GM19239 (cell line): ENCODE data around the gene UBD.

Experiments used
- DNase-seq: peaks from one replicate; pipeline ENCODE4 v3.0.0; 2011; ENCODE audit warnings: low spot score; ENCODE audit not compliant: insufficient read length
- FAIRE-seq: peaks from 2 replicates; lab custom pipeline; 2011; peaks lifted over from hg19 to GRCh38; lab: Jason Lieb, UNC

The UBD gene

DNA sequence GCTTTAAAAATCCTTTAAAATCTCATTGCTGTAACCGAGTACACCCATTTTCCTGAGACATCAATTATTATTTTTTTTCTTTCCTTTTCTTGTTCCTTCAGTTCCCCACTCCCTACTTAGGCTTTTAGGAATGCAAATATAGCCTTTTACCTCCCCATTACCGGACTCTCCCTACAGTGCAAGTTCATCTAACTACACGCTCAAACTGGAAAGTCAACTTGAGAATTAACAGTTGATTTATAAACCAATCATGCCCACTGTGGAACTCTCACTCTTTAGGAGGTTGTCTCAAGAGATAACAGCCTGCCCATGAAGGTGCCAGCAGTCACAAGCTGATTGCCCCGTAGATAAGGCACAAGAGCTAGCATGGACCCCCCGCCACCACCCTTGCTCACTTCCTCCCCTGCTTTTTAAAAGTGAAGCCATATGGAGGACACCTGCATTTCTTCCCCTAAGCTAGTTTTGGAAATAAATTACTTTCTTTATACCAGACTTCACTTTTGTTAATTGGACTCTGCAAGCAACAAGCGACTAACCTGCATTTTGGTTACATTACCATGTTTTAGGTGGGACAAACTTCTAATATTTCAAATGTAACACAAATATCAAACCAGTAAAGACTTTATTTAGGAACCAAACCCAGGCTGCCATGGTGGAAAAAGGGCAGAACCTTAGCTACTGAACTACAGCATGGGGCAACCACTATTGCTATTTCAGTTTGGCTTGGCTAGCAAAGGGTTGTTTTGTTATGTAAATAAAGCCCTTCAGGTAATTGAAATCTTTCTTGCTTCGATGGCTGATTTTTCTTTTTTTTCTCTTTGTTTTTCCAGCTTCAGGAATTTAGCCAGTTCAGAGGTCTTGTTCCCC is 34.9 kb downstream of the UBD start:
- FAIRE-seq (no peak), DNase-seq (no peak)

DNA sequence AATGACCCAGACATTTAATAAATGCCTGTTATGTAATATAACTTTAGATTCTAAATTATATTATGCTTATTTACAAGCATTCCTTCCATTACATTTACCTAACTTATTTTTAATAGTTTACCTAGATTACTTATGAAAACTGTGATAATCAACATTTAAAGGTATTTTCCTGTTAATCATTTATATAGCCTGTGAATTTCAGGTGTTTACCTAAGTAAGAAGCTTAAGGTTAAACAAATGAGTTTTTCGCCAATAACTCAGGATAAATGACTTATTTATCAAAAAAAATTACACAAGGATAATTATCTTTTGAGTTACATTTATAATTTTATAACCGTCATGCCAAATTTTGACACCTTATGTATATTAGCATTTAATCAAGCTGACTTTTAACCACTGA is 35.5 kb downstream of the UBD start:
- FAIRE-seq (no peak), DNase-seq (no peak)

DNA sequence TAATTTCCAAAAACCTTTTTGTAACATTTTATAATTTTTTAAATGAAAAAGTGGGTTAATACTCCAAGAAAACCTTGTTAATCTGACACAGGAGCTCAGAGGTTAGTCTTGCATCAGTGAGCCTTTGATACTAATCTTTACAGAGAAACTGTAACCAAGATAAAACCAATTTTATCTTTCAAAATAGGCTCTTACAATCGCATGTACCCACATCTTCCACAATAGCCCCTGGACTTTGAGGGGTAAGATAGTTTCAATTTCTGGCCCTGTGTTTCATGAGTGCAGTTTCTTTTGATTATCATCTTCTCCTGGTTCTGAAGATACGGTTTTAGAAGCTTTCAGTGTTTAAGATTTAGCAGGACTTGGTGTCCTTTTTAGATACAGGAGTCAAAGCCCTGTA is 37.3 kb downstream of the UBD start:
- FAIRE-seq (no peak), DNase-seq (no peak)

DNA sequence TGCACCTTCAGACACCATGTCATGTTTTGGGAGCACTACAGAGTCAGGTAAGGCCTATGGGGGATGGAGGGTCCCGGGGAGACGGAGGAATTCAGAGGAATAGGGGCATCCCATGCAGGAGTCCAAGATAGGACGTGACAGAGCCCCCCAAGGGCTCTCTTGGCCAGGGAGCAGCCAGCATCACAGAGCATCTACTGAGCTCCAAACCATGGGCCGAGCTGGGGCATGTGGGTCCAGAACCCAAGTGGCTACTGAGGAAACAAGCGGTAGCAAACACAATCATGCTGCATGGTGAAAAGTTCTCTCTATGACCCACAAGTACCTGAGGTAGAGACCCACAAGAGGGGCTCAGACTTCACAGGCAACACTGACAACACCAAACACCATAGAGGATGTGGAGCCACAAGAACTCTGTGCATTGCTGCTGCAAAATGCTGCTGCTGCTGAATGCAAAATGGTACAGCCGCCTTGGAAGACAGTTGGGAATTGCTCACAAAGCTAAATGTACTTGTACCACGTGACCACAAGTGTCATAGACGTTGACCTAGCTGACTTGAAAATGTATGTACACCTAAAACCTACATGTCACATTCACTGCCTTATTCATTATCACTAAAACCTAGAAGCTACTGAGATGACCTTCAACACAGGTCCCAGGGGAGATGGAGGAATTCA is 38.4 kb downstream of the UBD start:
- no peak for DNase-seq

DNA sequence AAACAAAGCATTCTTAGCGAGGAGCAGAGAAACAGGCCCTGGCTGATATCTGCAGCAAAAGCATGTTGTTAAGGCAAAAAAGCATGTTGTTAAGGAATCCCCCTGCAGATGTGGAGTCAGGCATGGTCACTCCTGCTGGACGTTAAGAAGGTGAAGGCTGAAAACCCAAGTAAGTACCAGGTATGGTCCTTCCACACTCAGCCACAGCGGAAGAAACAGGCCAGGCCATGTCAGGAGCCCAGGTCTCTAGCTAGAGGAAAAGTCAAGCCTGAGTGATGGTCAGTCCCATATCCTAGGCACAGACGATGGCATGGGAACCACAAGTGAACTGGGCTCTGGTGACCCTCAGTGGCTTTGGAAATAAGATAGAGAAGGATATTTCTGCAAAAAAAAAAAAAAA is 39.3 kb downstream of the UBD start:
- FAIRE-seq (no peak), DNase-seq (no peak)

More for the DNA sequence above, 38.4 kb downstream of the UBD start:
- no peak for FAIRE-seq

DNA sequence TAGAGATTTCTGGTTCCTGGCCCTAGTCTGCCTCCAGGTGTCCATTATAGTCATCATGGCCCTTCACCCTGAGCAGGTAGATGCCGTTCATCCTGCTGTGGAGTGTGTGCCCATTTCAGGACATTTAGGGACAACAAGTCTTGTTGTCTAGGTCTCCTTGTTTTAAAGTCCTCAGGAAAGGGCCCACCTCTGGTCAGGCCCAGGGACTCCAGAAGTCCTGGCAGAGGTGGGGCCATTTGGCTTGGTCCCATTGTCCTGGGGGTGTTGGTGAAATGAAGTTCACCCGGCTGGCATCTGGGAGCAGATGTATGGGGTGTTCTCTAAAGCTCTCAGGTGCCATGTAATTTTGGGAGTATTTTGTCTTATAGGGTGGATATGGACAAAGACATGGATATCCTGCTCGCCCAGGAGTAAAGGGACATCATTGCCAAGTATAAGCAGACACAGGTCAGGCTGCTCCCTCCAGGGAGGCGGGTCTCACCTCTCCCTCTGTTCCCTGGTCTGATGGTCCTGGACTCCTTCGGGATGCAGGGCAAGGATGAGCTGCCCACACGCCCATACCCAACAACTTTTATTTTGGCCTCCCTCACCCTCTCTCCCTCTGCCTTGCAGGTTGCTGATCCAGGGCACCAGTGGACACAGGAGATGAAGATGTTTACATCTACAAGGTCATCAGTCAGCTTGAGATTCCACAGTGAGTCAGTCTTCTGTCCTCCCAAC is 40.1 kb downstream of the UBD start:
- no peak for FAIRE-seq
- no peak for DNase-seq

DNA sequence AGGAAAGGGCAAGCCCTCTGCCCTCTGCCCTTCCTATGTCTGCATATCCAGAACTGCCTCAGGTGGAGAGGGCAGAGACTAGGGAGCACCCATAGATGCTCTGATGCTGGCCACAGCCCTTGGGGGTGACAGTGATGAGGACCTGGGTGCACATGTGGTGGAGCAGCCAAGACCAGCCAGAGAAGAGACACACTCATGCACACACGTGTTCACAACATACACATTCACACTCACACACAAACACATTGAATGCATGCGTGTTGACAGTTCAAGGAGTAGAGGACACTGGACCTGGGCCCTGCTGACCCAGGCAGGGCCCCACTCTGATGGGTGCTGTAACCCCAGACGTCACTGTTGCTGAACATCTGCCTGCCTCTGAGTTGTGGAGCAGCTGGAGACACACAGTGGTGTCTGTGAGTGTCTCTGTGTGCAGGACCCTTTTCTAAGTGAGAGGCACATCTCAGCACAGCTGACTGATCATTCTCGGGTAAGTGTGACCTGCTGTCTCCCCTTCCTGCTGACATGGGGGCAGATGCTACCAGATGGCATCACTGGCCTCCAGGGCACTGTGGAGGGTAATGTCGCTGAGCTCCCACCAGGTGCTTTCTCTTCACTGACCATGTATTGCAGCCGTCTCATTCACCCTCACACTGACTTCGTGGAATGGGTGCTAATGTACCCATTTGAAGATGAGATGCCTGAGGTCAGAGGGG is 41.6 kb downstream of the UBD start:
- FAIRE-seq (no peak), DNase-seq (no peak)

DNA sequence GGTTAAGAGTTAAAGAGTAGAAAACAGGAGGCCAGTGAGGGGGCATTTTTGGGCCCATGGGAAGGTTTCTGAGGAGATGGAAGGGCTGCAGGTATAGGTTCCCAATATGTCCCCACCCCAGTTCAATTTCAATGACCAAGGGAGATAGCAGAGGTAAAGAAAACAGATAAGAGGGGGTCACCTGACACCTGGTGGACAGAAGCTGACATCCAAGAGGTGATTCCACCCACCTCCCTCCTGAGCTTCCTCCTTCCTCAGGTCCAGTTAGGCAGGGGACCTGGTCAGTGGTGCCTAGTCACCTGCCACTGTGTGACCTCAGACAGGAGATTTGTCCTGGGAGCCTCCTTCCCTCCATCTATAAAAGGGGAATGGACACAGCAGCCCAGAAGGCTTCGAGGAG is 42.3 kb downstream of the UBD start:
- no peak for DNase-seq
- no peak for FAIRE-seq

DNA sequence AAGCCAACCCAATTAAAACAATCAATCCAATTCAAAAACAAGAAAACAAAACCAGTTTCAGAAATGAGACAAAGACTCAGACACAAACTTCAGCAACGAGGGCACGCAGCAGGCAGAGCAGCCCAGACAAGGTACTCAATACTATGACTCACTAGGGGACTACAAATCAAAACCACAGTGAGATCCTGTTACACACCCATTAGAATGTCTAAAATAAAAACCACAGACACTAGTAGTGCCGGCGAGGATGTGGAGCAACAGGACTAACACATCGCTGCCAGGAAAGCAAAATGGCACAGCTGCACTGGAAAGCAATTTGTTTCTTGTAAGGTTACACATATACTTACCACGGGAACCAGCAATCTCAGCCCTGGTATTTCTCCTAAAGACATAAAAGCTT is 43.4 kb downstream of the UBD start:
- DNase-seq = no peak
- FAIRE-seq = peak; percentile 45

DNA sequence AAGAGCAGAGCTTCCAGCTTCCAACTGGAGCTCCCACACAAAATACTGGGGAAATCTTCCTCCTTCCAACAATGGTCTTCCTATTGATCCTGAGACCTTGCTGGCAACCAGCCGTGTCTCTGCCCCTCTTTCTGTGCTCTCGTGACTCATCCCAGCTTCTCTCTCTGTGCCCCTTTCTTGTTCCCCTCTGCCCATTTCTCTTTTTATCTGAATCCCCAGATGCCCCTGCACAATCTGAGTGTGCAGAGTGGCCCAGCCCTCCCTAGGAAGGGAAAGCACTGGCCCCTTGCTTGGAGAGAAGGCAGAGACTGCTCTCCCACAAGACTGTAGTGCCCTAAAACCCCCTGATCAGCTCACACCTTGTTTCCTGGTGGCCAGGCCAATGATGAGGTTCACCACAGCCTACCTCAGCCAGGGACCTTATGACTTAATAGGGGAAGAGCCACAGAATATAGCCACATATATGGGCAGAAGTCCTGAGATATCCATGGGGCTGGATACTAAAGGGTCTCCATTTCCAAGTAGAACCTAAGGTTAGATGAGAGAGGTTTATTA is 48.7 kb downstream of the UBD start:
- no peak for DNase-seq

DNA sequence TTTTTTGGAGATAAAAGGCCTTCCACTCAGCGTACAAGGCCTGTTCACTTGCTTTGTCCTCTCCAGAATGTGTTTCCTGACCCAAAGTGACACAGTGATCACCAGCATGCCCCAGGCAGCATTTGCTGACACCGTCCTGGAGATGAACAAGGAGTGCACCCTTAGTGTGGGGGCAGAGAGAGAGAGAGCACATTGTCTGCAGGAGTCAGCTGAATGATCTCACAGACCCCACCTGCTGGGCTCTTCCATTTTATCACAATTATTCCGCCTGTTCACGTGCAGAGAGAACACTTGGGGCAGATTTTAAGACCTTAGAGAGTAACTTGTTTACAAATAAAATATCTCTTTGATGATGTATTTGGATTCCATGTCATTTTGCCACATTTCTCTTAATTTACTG is 49.3 kb downstream of the UBD start:
- no peak for FAIRE-seq

More for the DNA sequence above, 48.7 kb downstream of the UBD start:
- no peak for FAIRE-seq

DNA sequence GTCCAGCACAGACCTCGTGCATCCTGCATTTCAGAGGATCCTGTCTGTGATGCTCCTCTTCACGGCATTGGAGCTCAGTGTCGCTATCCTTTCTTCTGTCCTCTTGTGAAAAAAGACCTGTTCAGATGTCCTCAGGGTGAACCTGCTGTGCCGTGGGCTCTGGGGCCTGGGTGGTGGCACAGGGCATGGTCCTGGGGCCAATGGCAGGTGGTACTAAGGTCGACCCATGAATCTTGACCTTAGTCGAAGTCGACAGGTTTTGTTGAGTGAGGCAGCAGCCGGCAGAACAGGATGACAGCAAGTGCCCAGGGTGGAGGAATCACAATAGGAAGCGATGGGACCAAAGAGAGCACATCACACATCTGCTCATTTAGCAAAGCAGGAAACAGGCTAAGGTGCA is 49.8 kb downstream of the UBD start:
- DNase-seq = no peak
- FAIRE-seq = no peak

More for the DNA sequence above, 49.3 kb downstream of the UBD start:
- DNase-seq = no peak

DNA sequence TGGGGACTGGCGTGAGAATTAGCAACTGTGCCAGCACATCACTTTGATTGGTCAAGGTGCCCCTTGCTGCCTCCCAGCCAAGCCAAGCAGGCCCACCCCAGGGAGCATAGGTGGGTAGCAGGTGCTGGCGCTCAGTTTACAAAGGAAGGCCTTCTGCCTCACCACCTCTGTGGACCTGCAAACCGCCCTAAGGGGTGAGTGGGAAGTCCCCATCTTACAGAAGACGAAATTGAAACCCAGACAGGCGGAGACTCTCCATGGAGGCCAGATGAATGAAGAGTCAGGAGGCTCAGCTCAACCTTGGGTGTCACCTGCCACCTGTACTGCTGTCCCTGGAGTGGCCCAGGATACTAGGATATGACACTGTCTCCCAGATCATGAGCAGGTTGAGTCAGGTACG is 50.3 kb downstream of the UBD start:
- DNase-seq (peak; percentile 23), FAIRE-seq (peak; percentile 79)

DNA sequence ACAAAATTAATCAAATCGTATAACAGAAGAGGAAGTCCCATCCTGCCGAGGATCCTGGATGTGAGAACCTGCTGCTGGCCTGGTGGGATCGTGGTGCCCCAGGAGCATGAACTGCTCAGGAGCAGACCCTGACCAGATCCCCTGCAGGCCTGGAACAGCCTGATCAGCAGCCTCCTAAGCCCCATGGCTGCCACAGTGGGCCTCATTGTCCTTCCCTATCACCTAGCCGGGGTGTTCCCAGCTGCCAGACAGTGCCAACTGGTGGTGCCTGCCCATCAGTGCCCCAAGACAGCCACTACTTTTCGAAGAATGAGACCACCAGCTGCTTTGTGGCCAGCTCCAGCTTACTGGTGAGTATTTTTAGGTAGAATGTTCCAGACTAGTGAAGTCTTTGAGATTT is 52.2 kb downstream of the UBD start:
- FAIRE-seq = no peak
- no peak for DNase-seq

DNA sequence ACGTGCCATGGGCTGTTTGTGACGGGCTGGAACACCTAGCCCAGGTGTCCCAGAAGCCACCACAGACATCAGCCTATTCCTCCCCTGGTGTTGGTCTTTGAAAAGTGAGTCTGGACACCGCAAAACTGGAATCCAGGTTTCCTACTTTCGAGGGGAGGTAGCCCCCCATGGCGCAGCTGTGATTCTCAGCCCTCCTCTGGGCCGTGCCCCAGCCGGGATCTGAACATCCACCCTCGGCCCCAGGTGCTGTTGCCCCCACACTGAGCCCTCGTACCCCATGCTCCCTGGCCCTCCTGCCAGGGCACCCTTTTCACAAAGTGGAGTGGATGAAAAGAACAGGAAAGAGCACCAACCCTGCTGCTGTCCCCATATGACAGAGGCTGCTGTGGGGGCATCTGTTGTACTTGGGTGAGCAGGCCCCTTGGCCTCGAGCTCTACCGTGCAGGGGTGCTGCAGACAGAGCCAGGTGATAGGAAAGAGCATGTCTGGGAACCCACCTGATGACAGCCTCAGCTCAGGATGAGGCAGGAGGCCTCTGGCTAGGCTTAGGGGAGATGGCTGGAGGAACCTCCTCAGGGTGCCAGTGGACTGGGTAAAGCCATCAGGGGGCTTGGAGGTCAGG is 53.0 kb downstream of the UBD start:
- DNase-seq = no peak
- no peak for FAIRE-seq

DNA sequence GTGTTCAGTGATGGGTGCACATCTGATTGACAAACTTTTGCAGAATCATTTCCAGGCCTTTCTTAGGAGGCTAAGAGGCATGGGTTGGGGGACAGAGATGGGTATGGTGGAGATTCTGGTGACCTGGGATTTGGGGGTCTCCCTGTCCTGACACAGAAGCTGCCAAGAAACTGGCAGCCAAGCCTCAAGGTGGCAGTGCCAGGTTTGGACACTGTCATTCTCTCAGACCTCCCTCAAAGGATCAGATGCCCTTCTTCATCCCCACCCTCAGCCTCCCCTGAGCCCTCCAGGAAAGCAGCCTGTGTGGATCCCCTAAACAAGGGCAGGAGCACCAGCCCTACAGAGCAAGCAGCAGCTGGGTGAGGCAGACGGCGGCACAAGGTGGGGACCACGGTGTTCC is 53.7 kb downstream of the UBD start:
- DNase-seq (no peak), FAIRE-seq (no peak)
